H9 (cell line): ENCODE results near the gene IL18BP. TPM values are rescaled to one million over a fixed set of nuclear protein-coding genes. Genes with fewer than 3 reads are reported as not detected.

Experiments
- DNase-seq: peaks from one replicate; pipeline ENCODE4 v3.0.0-alpha.2; 2017
- H2AFZ ChIP-seq: one replicate; pipeline ENCODE4 v1.6.1; 2013; ENCODE audit warnings: mild to moderate bottlenecking, low read length, control low read depth, moderate library complexity
- H2AK5ac ChIP-seq: 2 replicates; pipeline ENCODE4 v1.6.1; 2013; ENCODE audit warnings: low read length, control low read depth, mixed read lengths; ENCODE audit not compliant: insufficient read length
- H2BK120ac ChIP-seq: one replicate; pipeline ENCODE4 v1.6.1; 2013; ENCODE audit warnings: low read depth, mild to moderate bottlenecking, low read length, control low read depth, inconsistent platforms; ENCODE audit not compliant: poor library complexity, severe bottlenecking
- H2BK12ac ChIP-seq: 2 replicates; pipeline ENCODE4 v1.6.1; 2013; ENCODE audit warnings: low read length, control low read depth, mixed read lengths, low read depth; ENCODE audit not compliant: insufficient read length
- H2BK15ac ChIP-seq: 2 replicates; pipeline ENCODE4 v1.6.1; 2013; ENCODE audit warnings: low read depth, low read length, control low read depth
- H2BK20ac ChIP-seq: one replicate; pipeline ENCODE4 v1.6.1; 2013; ENCODE audit warnings: low read depth, mild to moderate bottlenecking, low read length, control low read depth, inconsistent platforms; ENCODE audit not compliant: poor library complexity, severe bottlenecking
- H2BK5ac ChIP-seq: 2 replicates; pipeline ENCODE4 v1.6.1; 2013; ENCODE audit warnings: low read length, control low read depth, mixed read lengths; ENCODE audit not compliant: insufficient read length
- H3K14ac ChIP-seq: 2 replicates; pipeline ENCODE4 v1.6.1; 2013; ENCODE audit warnings: low read length, control low read depth; ENCODE audit not compliant: insufficient read depth
- H3K18ac ChIP-seq: 2 replicates; pipeline ENCODE4 v1.6.1; 2013; ENCODE audit warnings: low read depth, mild to moderate bottlenecking, mixed read lengths, low read length, control low read depth; ENCODE audit not compliant: insufficient read length
- H3K23ac ChIP-seq: 2 replicates; pipeline ENCODE4 v1.6.1; 2013; ENCODE audit warnings: low read length, control low read depth, mixed read lengths, low read depth; ENCODE audit not compliant: insufficient read length
- H3K23me2 ChIP-seq: 2 replicates; pipeline ENCODE4 v1.6.1; 2013; ENCODE audit warnings: low read depth, mild to moderate bottlenecking, mixed read lengths, low read length, control low read depth; ENCODE audit not compliant: insufficient read length, poor library complexity, severe bottlenecking
- H3K27ac ChIP-seq: 2 replicates; pipeline ENCODE4 v1.5.1; 2013; ENCODE audit warnings: low read length, control low read depth, mixed read lengths, low read depth; ENCODE audit not compliant: insufficient read length
- H3K27me3 ChIP-seq: 2 replicates; pipeline ENCODE4 v1.6.1; 2013; ENCODE audit warnings: low read length, control low read depth, inconsistent platforms; ENCODE audit not compliant: insufficient read depth
- H3K4ac ChIP-seq: 2 replicates; pipeline ENCODE4 v1.6.1; 2013; ENCODE audit warnings: low read depth, mild to moderate bottlenecking, control low read depth, inconsistent platforms, low read length, moderate library complexity
- H3K4me1 ChIP-seq: 2 replicates; pipeline ENCODE4 v1.6.1; 2013; ENCODE audit warnings: low read length, control low read depth, inconsistent platforms; ENCODE audit not compliant: insufficient read depth
- H3K4me2 ChIP-seq: 2 replicates; pipeline ENCODE4 v1.6.1; 2013; ENCODE audit warnings: low read length, control low read depth, mixed read lengths; ENCODE audit not compliant: insufficient read length, insufficient read depth
- H3K56ac ChIP-seq: 2 replicates; pipeline ENCODE4 v1.6.1; 2013; ENCODE audit warnings: low read depth, mild to moderate bottlenecking, mixed read lengths, low read length, control low read depth; ENCODE audit not compliant: insufficient read length
- H3K79me1 ChIP-seq: 2 replicates; pipeline ENCODE4 v1.6.1; 2013; ENCODE audit warnings: low read depth, mild to moderate bottlenecking, moderate library complexity, low read length, control low read depth, inconsistent platforms; ENCODE audit not compliant: insufficient read depth, poor library complexity, severe bottlenecking
- H3K79me2 ChIP-seq: 2 replicates; pipeline ENCODE4 v1.6.1; 2013; ENCODE audit warnings: low read length, control low read depth, inconsistent platforms; ENCODE audit not compliant: insufficient read depth
- H3K9ac ChIP-seq: 2 replicates; pipeline ENCODE4 v1.6.1; 2013; ENCODE audit warnings: low read length, control low read depth, mixed read lengths; ENCODE audit not compliant: insufficient read length; ENCODE audit errors: extremely low read depth
- H3K9me3 ChIP-seq: one replicate; pipeline ENCODE4 v1.6.1; 2013; ENCODE audit warnings: low read depth, low read length, inconsistent platforms; ENCODE audit not compliant: control insufficient read depth
- H3T11ph ChIP-seq: one replicate; pipeline ENCODE4 v1.6.1; 2013; ENCODE audit warnings: mild to moderate bottlenecking, low read length, control low read depth, inconsistent platforms
- H4K20me1 ChIP-seq: one replicate; pipeline ENCODE4 v1.6.1; 2013; ENCODE audit not compliant: control insufficient read depth, insufficient read length, insufficient read depth
- H4K5ac ChIP-seq: 2 replicates; pipeline ENCODE4 v1.6.1; 2013; ENCODE audit warnings: low read depth, mild to moderate bottlenecking, mixed read lengths, low read length, control low read depth; ENCODE audit not compliant: insufficient read length
- H4K8ac ChIP-seq: replicated peaks from 2 replicates; pipeline ENCODE4 v1.6.1; 2013; ENCODE audit warnings: low read length, control low read depth, mixed read lengths, low read depth; ENCODE audit not compliant: insufficient read length
- H4K91ac ChIP-seq: 2 replicates; pipeline ENCODE4 v1.6.1; 2013; ENCODE audit warnings: low read depth, mild to moderate bottlenecking, moderate library complexity, mixed read lengths, low read length, control low read depth; ENCODE audit not compliant: insufficient read length
- H3K27ac Mint-ChIP-seq, 3 experiments: 2 replicates in 2 of 3; 3 replicates in 1 of 3; pipeline ENCODE4 v1.8.0; 2020 to 2021; ENCODE audit warnings: mixed read lengths in 3 of 3, mild to moderate bottlenecking in 1 of 3, moderate library complexity in 1 of 3
- H3K27me3 Mint-ChIP-seq: 2 replicates; pipeline ENCODE4 v1.8.0; 2021; ENCODE audit warnings: low read depth, mild to moderate bottlenecking, moderate library complexity, mixed read lengths
- H3K36me3 Mint-ChIP-seq, 3 experiments: 2 replicates in 2 of 3; 3 replicates in 1 of 3; pipeline ENCODE4 v1.8.0; 2020 to 2021; ENCODE audit warnings: low read depth in 3 of 3, mixed read lengths in 3 of 3; ENCODE audit not compliant: insufficient read depth in 1 of 3
- H3K4me1 Mint-ChIP-seq, 2 experiments: 2 replicates each; pipeline ENCODE4 v1.8.0; 2020; ENCODE audit warnings: mixed read lengths in 2 of 2
- H3K4me3 Mint-ChIP-seq, 2 experiments: 2 replicates in 1 of 2; 3 replicates in 1 of 2; pipeline ENCODE4 v1.8.0; 2020 to 2021; ENCODE audit warnings: mild to moderate bottlenecking in 2 of 2, mixed read lengths in 2 of 2, moderate library complexity in 1 of 2
- H3K9me3 Mint-ChIP-seq, 2 experiments: 2 replicates in 1 of 2; 3 replicates in 1 of 2; pipeline ENCODE4 v1.8.0; 2020; ENCODE audit warnings: mild to moderate bottlenecking in 2 of 2, mixed read lengths in 2 of 2, moderate library complexity in 1 of 2
- CTCF ChIP-seq: fragments of 200-600 bp; sonication (generic); conservative IDR thresholded peaks from 3 replicates; pipeline ENCODE4 v1.8.0; 2021; ENCODE audit warnings: antibody characterized with exemption, mild to moderate bottlenecking
- WGBS: extraction: QIAGEN DNeasy Blood & Tissue Kit; methylation state at CpG from one replicate; pipeline ENCODE4 v1.1.7; 2013; ENCODE audit warnings: missing lambda C conversion rate, low lambda C conversion rate, mixed read lengths; ENCODE audit not compliant: insufficient read length; ENCODE audit errors: extremely low coverage; 5-methylcytosine and 5-hydroxymethylcytosine counted together
- total RNA-seq: library from RNA; stranded (reverse); gene quantifications from 2 replicates; pipeline ENCODE4 v1.2.1, GENCODE V29; 2021

Gene IL18BP
- total RNA-seq, 1 experiment from 2014 or later, result 10.2 TPM

- Histone ChIP-seq H2AK5ac (no peak overlapping the region), H2BK15ac (no peak overlapping the region), H4K8ac (no peak overlapping the region), H3K79me2 (no peaks in the 10 kb centered on the region), H3K4ac (no peak overlapping the region), H3K9ac (no peak overlapping the region), H3K4me1 (no peaks in the 10 kb centered on the region), H3K23me2 (no peaks in the 10 kb centered on the region), H2BK20ac (no peak overlapping the region), H3K4me2 (no peak overlapping the region), H4K5ac (no peak overlapping the region), H3T11ph (no peak overlapping the region), H3K18ac (no peak overlapping the region), H2BK120ac (no peak overlapping the region), H4K20me1 (no peaks in the 10 kb centered on the region), H3K14ac (no peak overlapping the region), H2BK5ac (no peak overlapping the region), H4K91ac (no peak overlapping the region), H3K27ac (no peak overlapping the region), H3K27me3 (no peaks in the 10 kb centered on the region), H3K56ac (no peak overlapping the region), H3K79me1 (no peaks in the 10 kb centered on the region), H3K23ac (no peak overlapping the region), H2AFZ (no peak overlapping the region), H3K9me3 (no peaks in the 10 kb centered on the region), H2BK12ac (no peak overlapping the region)
- Mint-ChIP-seq H3K36me3 (peaks cover 0 to 16% (median 0%) of the 10 kb centered on the region in 3 experiments; a peak in 5 of 7 replicates), H3K4me3 (no peak overlapping the region), H3K9me3 (no peaks in the 10 kb centered on the region), H3K27ac (no peak overlapping the region; a peak in 1 of 7 replicates), H3K4me1 (no peaks in the 10 kb centered on the region), H3K27me3 (no peaks in the 10 kb centered on the region)
- WGBS, result no CpG with 5 or more reads among the region's 3 CpGs
- TF ChIP-seq CTCF, result no peak
- no peak for DNase-seq
These were observed 6.5 kb upstream of the IL18BP start for GRCh38 chr11:71992136-71992730.
